ENCODE data around the gene COA3.

DNA sequence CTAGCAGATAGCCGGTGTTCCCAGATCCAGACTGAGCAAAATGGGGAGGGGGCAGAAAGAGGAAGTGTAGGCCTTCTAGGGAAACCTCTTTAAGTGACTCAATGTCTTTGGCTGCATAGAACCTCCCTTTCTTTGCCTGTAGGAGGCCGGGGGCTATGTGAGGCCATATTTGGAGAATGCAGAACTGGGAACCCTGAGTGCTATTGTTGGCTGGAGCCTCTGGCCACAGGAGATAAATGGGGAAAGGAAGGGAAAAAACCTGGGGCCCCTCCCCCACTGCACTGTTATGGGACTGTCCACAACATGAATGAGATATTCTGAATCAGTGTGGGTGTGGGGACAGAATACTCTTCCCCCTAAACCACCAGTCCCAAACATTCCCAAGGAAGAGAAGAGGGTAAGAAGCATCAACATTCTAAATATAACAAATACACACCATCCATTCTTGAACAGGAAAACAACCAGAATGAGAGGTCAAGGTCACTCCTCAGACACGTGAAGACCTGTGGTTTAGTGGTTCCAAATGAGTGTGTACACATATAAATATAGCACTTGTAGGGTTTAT, 22.9 kb downstream of the COA3 start:
- TF ChIP-seq POLR2AphosphoS5 (IDR thresholded peaks at IDR 0.05; ENCODE audit: low read depth) (no peak), GABPA (IDR thresholded peaks at IDR 0.05; ENCODE audit: low read depth) (no peak)
- TF ChIP-seq, protein P1, sequence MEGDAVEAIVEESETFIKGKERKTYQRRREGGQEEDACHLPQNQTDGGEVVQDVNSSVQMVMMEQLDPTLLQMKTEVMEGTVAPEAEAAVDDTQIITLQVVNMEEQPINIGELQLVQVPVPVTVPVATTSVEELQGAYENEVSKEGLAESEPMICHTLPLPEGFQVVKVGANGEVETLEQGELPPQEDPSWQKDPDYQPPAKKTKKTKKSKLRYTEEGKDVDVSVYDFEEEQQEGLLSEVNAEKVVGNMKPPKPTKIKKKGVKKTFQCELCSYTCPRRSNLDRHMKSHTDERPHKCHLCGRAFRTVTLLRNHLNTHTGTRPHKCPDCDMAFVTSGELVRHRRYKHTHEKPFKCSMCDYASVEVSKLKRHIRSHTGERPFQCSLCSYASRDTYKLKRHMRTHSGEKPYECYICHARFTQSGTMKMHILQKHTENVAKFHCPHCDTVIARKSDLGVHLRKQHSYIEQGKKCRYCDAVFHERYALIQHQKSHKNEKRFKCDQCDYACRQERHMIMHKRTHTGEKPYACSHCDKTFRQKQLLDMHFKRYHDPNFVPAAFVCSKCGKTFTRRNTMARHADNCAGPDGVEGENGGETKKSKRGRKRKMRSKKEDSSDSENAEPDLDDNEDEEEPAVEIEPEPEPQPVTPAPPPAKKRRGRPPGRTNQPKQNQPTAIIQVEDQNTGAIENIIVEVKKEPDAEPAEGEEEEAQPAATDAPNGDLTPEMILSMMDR (IDR thresholded peaks at IDR 0.05; ENCODE audit: insufficient read depth, low read length) = no peak
- TF ChIP-seq, protein P2, sequence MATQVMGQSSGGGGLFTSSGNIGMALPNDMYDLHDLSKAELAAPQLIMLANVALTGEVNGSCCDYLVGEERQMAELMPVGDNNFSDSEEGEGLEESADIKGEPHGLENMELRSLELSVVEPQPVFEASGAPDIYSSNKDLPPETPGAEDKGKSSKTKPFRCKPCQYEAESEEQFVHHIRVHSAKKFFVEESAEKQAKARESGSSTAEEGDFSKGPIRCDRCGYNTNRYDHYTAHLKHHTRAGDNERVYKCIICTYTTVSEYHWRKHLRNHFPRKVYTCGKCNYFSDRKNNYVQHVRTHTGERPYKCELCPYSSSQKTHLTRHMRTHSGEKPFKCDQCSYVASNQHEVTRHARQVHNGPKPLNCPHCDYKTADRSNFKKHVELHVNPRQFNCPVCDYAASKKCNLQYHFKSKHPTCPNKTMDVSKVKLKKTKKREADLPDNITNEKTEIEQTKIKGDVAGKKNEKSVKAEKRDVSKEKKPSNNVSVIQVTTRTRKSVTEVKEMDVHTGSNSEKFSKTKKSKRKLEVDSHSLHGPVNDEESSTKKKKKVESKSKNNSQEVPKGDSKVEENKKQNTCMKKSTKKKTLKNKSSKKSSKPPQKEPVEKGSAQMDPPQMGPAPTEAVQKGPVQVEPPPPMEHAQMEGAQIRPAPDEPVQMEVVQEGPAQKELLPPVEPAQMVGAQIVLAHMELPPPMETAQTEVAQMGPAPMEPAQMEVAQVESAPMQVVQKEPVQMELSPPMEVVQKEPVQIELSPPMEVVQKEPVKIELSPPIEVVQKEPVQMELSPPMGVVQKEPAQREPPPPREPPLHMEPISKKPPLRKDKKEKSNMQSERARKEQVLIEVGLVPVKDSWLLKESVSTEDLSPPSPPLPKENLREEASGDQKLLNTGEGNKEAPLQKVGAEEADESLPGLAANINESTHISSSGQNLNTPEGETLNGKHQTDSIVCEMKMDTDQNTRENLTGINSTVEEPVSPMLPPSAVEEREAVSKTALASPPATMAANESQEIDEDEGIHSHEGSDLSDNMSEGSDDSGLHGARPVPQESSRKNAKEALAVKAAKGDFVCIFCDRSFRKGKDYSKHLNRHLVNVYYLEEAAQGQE (IDR thresholded peaks at IDR 0.05; ENCODE audit: insufficient replicate concordance, low read depth) = no peak
